Measurements from ENCODE around the gene EPN2.
A peak's percentile ranks its signal among the peaks of the same experiment; 100 is the strongest.

The EPN2 gene

DNA sequence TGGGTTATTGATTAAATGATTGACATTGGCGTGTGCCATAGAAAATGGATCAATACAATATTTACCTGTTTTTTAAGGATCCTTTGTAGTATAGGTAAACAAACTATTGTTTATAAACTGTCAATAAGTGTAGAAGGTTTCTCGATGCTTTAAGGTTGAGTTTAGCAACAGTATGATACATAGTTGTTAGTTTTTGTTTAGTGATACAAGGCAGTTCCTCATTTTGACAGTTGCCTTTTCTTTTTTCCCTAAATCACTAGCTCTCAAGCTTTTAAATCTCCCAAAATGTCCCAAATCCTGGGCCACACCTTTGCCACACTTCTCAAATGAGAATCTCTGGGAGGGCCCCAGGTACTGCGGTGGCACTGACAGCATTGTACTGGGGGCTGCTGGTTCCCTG, 57.3 kb downstream of the EPN2 start:
- no peak for FAIRE-seq
- TF ChIP-seq TAF1 (IDR thresholded peaks at IDR 0.05; ENCODE audit: low read depth, low read length) (no peak), SPI1 (IDR thresholded peaks at IDR 0.05; ENCODE audit: low read depth, low read length) (peak; percentile 65)
- no peak for DNase-seq (ENCODE audit: insufficient read length, low spot score)

- TF ChIP-seq SPI1 (IDR thresholded peaks at IDR 0.05; ENCODE audit: low read depth, low read length) (peak; percentile 80), POLR2A (IDR thresholded peaks at IDR 0.05; ENCODE audit: low read depth, low read length) (no peak)
Measured at GRCh38 chr17:19295473-19296135, 58.4 kb downstream of the EPN2 start.

DNA sequence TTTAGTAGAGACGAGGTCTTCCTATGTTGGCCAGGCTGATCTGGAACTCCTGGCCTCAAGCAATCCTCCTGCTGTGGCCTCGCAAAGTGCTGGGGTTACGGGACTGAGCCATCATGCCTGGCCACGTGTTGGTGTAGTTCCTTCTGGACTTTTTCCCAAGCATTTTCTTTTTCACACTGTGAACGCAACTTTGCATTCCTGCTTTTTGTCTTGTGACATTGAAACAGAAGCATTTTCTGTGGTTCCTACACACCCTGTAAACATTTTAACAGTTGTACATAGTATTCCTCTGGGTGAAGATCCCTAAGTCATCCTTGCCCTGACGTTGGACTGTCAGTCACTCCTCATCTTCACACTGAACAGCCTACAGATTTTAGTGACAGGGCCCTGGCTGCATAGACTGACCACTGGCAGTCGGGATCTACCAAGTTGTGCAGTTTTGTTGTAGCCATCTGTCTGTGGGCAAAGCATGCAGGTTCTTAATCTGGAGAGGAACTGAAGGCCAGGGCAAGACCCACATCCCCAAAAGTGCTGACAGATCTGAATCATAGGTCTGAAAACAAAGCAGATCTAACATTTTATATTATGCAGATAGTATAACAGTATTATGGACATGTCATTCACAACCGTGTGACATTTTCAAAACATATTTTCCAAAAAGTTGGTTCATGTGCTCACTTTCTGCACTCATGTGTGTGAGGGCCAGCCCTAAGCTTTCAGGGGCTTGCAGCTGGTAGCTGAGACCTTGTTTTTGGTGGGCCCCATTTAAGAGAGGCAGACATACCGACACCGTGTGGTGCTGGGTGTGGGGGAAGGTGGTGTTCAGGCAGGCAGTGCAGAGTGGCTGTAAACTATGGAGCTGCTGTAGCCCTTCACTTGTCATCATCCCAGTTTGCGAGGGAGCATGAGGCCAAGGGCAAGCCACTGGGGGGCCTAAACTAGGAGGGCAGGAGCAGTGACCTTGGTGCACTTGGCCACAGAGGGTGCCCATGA, 59.9 kb downstream of the EPN2 start:
- TF ChIP-seq SPI1 (IDR thresholded peaks at IDR 0.05; ENCODE audit: low read depth, low read length) = no peak
- TF ChIP-seq POU2F2 (IDR thresholded peaks at IDR 0.05; ENCODE audit: low read depth, low read length) = no peak
- TF ChIP-seq TAF1 (IDR thresholded peaks at IDR 0.05; ENCODE audit: low read depth, low read length) = no peak
- TF ChIP-seq PAX5 (IDR thresholded peaks at IDR 0.05; ENCODE audit: insufficient read depth, low read length, severe bottlenecking) = no peak
- no peak for TF ChIP-seq POLR2A (IDR thresholded peaks at IDR 0.05; ENCODE audit: low read depth, low read length)
- TF ChIP-seq POLR2AphosphoS5 (IDR thresholded peaks at IDR 0.05; ENCODE audit: low read depth, low read length) = no peak
- DNase-seq (ENCODE audit: insufficient read length, low spot score) = no peak
- FAIRE-seq = no peak

More at GRCh38 chr17:19295473-19296135, 58.4 kb downstream of the EPN2 start:
- DNase-seq (ENCODE audit: insufficient read length, low spot score) (no peak), FAIRE-seq (no peak)

- TF ChIP-seq POU2F2 (IDR thresholded peaks at IDR 0.05; ENCODE audit: low read depth, low read length) (no peak), TAF1 (IDR thresholded peaks at IDR 0.05; ENCODE audit: low read depth, low read length) (no peak), POLR2A (IDR thresholded peaks at IDR 0.05; ENCODE audit: low read depth, low read length) (no peak), POLR2AphosphoS5 (IDR thresholded peaks at IDR 0.05; ENCODE audit: low read depth, low read length) (no peak), PAX5 (IDR thresholded peaks at IDR 0.05; ENCODE audit: insufficient read depth, low read length, severe bottlenecking) (no peak), SPI1 (IDR thresholded peaks at IDR 0.05; ENCODE audit: low read depth, low read length) (no peak)
- DNase-seq (ENCODE audit: insufficient read length, low spot score) (no peak), FAIRE-seq (no peak)
Measured at GRCh38 chr17:19298569-19299213, 61.5 kb downstream of the EPN2 start.

DNA sequence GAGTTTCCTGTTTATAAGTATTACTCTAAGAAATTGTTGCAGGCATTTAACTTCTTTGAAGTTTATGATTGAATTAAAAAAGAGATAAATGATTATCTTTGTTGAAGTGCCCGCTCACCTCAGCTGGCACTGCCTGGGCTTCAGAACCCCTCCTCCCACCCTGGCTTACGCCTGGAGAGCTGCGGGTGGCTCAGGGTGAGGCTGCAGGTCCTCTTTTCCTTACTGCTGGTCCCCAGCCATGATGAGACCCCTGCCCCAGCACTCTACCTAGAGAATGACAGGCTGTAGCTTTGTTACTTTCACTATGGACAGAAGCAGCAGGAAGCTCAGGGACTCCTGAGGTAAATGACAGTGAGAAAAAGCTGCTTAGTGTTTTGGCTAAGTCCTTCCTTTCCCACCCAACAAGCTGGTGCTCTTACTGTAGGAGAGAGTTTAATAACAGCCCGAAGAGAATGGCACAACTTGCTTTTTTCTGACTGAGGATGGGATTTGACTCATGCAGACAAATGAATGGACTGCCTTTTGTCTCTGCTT, 62.1 kb downstream of the EPN2 start:
- FAIRE-seq (no peak), DNase-seq (ENCODE audit: insufficient read length, low spot score) (no peak)
- no peak for TF ChIP-seq POLR2AphosphoS5 (IDR thresholded peaks at IDR 0.05; ENCODE audit: low read depth, low read length)
- TF ChIP-seq SPI1 (IDR thresholded peaks at IDR 0.05; ENCODE audit: low read depth, low read length) = no peak
- TF ChIP-seq TAF1 (IDR thresholded peaks at IDR 0.05; ENCODE audit: low read depth, low read length) = no peak
- no peak for TF ChIP-seq POU2F2 (IDR thresholded peaks at IDR 0.05; ENCODE audit: low read depth, low read length)
- no peak for TF ChIP-seq POLR2A (IDR thresholded peaks at IDR 0.05; ENCODE audit: low read depth, low read length)
- TF ChIP-seq PAX5 (IDR thresholded peaks at IDR 0.05; ENCODE audit: insufficient read depth, low read length, severe bottlenecking) = no peak

- TF ChIP-seq POLR2AphosphoS5 (IDR thresholded peaks at IDR 0.05; ENCODE audit: low read depth, low read length) (no peak), POLR2A (IDR thresholded peaks at IDR 0.05; ENCODE audit: low read depth, low read length) (no peak), POU2F2 (IDR thresholded peaks at IDR 0.05; ENCODE audit: low read depth, low read length) (no peak), SPI1 (IDR thresholded peaks at IDR 0.05; ENCODE audit: low read depth, low read length) (no peak), TAF1 (IDR thresholded peaks at IDR 0.05; ENCODE audit: low read depth, low read length) (no peak), PAX5 (IDR thresholded peaks at IDR 0.05; ENCODE audit: insufficient read depth, low read length, severe bottlenecking) (no peak)
- DNase-seq (ENCODE audit: insufficient read length, low spot score) = no peak
- no peak for FAIRE-seq
Measured at GRCh38 chr17:19299866-19300265, 62.7 kb downstream of the EPN2 start.

DNA sequence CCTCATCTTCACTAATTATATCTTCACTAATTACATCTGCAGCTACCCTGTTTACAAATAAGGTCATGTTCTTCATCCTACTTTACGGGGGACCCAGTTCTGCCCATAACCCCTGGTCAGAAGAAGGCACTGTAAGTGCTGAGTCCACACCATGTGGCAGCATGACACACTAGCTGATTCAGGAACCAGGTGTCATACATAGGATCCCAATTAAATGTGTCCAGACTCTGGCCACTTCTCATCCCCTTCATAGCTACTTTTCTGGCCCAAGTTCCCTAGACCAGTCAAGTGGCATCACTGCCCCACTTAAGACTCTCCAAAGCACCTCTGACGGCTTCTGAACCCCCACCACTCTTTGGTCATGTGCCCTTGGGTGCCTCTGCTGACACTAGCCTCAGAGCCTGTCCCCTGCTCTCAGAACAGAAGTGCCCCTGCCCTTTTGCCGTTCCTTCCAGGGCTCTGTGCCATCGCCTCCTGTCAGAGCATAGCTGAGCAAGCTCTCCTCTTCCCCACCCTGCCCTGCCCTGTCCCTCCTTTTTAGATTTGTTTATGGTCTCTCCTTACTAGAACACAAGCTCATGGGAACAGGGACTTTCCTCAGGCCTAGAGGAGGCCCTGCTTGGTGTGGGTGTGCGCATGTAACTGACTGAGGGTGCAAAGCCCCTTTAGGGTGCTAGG, 64.2 kb downstream of the EPN2 start:
- TF ChIP-seq PAX5 (IDR thresholded peaks at IDR 0.05; ENCODE audit: insufficient read depth, low read length, severe bottlenecking) (no peak), TAF1 (IDR thresholded peaks at IDR 0.05; ENCODE audit: low read depth, low read length) (no peak), POLR2AphosphoS5 (IDR thresholded peaks at IDR 0.05; ENCODE audit: low read depth, low read length) (no peak), SPI1 (IDR thresholded peaks at IDR 0.05; ENCODE audit: low read depth, low read length) (no peak), POU2F2 (IDR thresholded peaks at IDR 0.05; ENCODE audit: low read depth, low read length) (no peak)
- DNase-seq (ENCODE audit: insufficient read length, low spot score) (no peak), FAIRE-seq (no peak)

GRCh38 chr17:19301973-19302372, 64.8 kb downstream of the EPN2 start:
- no peak for DNase-seq (ENCODE audit: insufficient read length, low spot score)
- TF ChIP-seq SPI1 (IDR thresholded peaks at IDR 0.05; ENCODE audit: low read depth, low read length) (no peak), PAX5 (IDR thresholded peaks at IDR 0.05; ENCODE audit: insufficient read depth, low read length, severe bottlenecking) (no peak), POU2F2 (IDR thresholded peaks at IDR 0.05; ENCODE audit: low read depth, low read length) (no peak), TAF1 (IDR thresholded peaks at IDR 0.05; ENCODE audit: low read depth, low read length) (no peak), POLR2A (IDR thresholded peaks at IDR 0.05; ENCODE audit: low read depth, low read length) (no peak), POLR2AphosphoS5 (IDR thresholded peaks at IDR 0.05; ENCODE audit: low read depth, low read length) (no peak)
- no peak for FAIRE-seq

Data from GM12891 (cell line).